GM23338 (cell line): ENCODE results near the gene OR8B12. TPM values are rescaled to one million over a fixed set of nuclear protein-coding genes. Genes with fewer than 3 reads are reported as not detected.

ENCODE experiments used
- ATAC-seq: fragments of 200-7000 bp; cut with Tn5 transposase; 3 replicates; pipeline ENCODE4 v1.9.1; 2020
- DNase-seq: peaks from one replicate; pipeline ENCODE4 v3.0.0-alpha.2; 2015; ENCODE audit warnings: low spot score
- H2AFZ ChIP-seq: fragments of 200-600 bp; sonication (generic); 2 replicates; pipeline ENCODE4 v1.8.0; 2016; ENCODE audit warnings: antibody characterized with exemption, mild to moderate bottlenecking, moderate library complexity
- H3F3A ChIP-seq: fragments of 200-600 bp; sonication (generic); replicated peaks from 2 replicates; pipeline ENCODE4 v1.8.0; 2017; ENCODE audit warnings: antibody characterized with exemption, mixed run types, low read depth
- H3K27ac ChIP-seq: fragments of 200-600 bp; sonication (generic); 2 replicates; pipeline ENCODE4 v1.6.1; 2016; ENCODE audit warnings: low read depth
- H3K27me3 ChIP-seq: fragments of 200-600 bp; sonication (generic); 2 replicates; pipeline ENCODE4 v1.8.0; 2016; ENCODE audit warnings: mild to moderate bottlenecking, mixed run types, moderate library complexity; ENCODE audit not compliant: insufficient read depth
- H3K36me3 ChIP-seq: fragments of 200-600 bp; sonication (generic); 2 replicates; pipeline ENCODE4 v1.8.0; 2016; ENCODE audit warnings: mild to moderate bottlenecking; ENCODE audit not compliant: insufficient read depth
- H3K4me1 ChIP-seq: fragments of 200-600 bp; sonication (generic); 2 replicates; pipeline ENCODE4 v1.8.0; 2016; ENCODE audit warnings: mild to moderate bottlenecking, moderate library complexity; ENCODE audit not compliant: insufficient read depth
- H3K4me2 ChIP-seq: fragments of 200-600 bp; sonication (generic); 2 replicates; pipeline ENCODE4 v1.7.1; 2017; ENCODE audit warnings: mixed run types
- H3K4me3 ChIP-seq: fragments of 200-600 bp; sonication (generic); 2 replicates; pipeline ENCODE4 v1.6.1; 2016; ENCODE audit warnings: mixed run types
- H3K79me2 ChIP-seq: fragments of 200-600 bp; sonication (generic); replicated peaks from 2 replicates; pipeline ENCODE4 v1.8.0; 2017; ENCODE audit warnings: mild to moderate bottlenecking; ENCODE audit not compliant: insufficient read depth
- H3K9me2 ChIP-seq: fragments of 200-600 bp; sonication (generic); 2 replicates; pipeline ENCODE4 v1.8.0; 2017; ENCODE audit not compliant: insufficient read depth
- H4K20me1 ChIP-seq: fragments of 200-600 bp; sonication (generic); replicated peaks from 2 replicates; pipeline ENCODE4 v1.8.0; 2017; ENCODE audit warnings: mild to moderate bottlenecking; ENCODE audit not compliant: insufficient read depth
- H3K27ac Mint-ChIP-seq: 2 replicates; pipeline ENCODE4 v1.8.0; 2020; ENCODE audit warnings: inconsistent platforms, mild to moderate bottlenecking, moderate library complexity, mixed read lengths
- H3K27me3 Mint-ChIP-seq: 3 replicates; pipeline ENCODE4 v1.8.0; 2022; ENCODE audit warnings: low read depth, mild to moderate bottlenecking, moderate library complexity, mixed read lengths, inconsistent platforms; ENCODE audit not compliant: insufficient read depth, poor library complexity
- H3K36me3 Mint-ChIP-seq: 3 replicates; pipeline ENCODE4 v1.8.0; 2021; ENCODE audit warnings: low read depth, mild to moderate bottlenecking, inconsistent platforms, moderate library complexity, mixed read lengths
- H3K4me1 Mint-ChIP-seq: 3 replicates; pipeline ENCODE4 v1.8.0; 2020; ENCODE audit warnings: mild to moderate bottlenecking, inconsistent platforms, mixed read lengths
- H3K4me3 Mint-ChIP-seq: 3 replicates; pipeline ENCODE4 v1.8.0; 2021; ENCODE audit warnings: moderate library complexity, mild to moderate bottlenecking, inconsistent platforms, mixed read lengths
- H3K9me3 Mint-ChIP-seq: 3 replicates; pipeline ENCODE4 v1.8.0; 2020; ENCODE audit warnings: moderate library complexity, mild to moderate bottlenecking, inconsistent platforms, mixed read lengths
- ETS1 ChIP-seq: IDR thresholded peaks from 2 replicates; pipeline ENCODE4 v1.6.1; 2016; ENCODE audit warnings: antibody characterized with exemption
- EZH2 ChIP-seq: fragments of 200-600 bp; sonication (generic); IDR thresholded peaks from one replicate; pipeline ENCODE4 v1.8.0; 2017; ENCODE audit warnings: antibody characterized with exemption, mild to moderate bottlenecking, low read depth; ENCODE audit not compliant: unreplicated experiment
- POLR2AphosphoS5 ChIP-seq: IDR thresholded peaks from 2 replicates; pipeline ENCODE4 v1.6.1; 2016; ENCODE audit warnings: antibody characterized with exemption, low read depth
- ZNF331 ChIP-seq: fragments of 250-450 bp; sonication (Bioruptor Pico); IDR thresholded peaks from 2 replicates; pipeline ENCODE4 v1.5.0; 2020; ENCODE audit warnings: low read depth, mild to moderate bottlenecking, moderate library complexity
- ZNF462 ChIP-seq: fragments of 250-450 bp; sonication (Bioruptor Pico); IDR thresholded peaks from 2 replicates; pipeline ENCODE4 v1.5.0; 2020; ENCODE audit warnings: mild to moderate bottlenecking, moderate library complexity
- polyA plus RNA-seq: library from polyadenylated mRNA; unstranded; fragments of >200 nt; fragmentation: Nextera tagmentation; extraction: Ambion mirVana; gene quantifications from 2 replicates; pipeline ENCODE4 v1.2.1, GENCODE V29; 2016
- total RNA-seq: library from RNA; depleted of rRNA; stranded (reverse); fragments of >200 nt; shearing (Covaris generic); gene quantifications from 2 replicates; pipeline ENCODE4 v1.2.3, GENCODE V29; 2014

OR8B12 gene
- total and polyA plus RNA-seq, 2 experiments from 2014 or later, result not detected

GRCh38 chr11:124518989-124519451 is 24.4 kb downstream of the OR8B12 start:
- ATAC-seq (no peak), DNase-seq (peak; percentile 24)
- Histone ChIP-seq H3F3A (no peaks in the 10 kb centered on the region), H3K4me1 (no peaks in the 10 kb centered on the region), H3K27ac (no peak overlapping the region), H2AFZ (no peak overlapping the region), H3K27me3 (no peaks in the 10 kb centered on the region), H3K4me2 (no peak overlapping the region), H3K79me2 (no peaks in the 10 kb centered on the region), H3K36me3 (no peaks in the 10 kb centered on the region), H3K4me3 (no peak overlapping the region), H3K9me2 (no peaks in the 10 kb centered on the region), H4K20me1 (no peaks in the 10 kb centered on the region)
- Mint-ChIP-seq H3K27me3 (no peaks in the 10 kb centered on the region), H3K4me1 (no peaks in the 10 kb centered on the region), H3K27ac (no peak overlapping the region), H3K36me3 (no peaks in the 10 kb centered on the region), H3K4me3 (no peak overlapping the region), H3K9me3 (no peaks in the 10 kb centered on the region)
- no peak for TF ChIP-seq ZNF462 (CRISPR knock-in tag)
- TF ChIP-seq ZNF331 (CRISPR knock-in tag), result no peak
- TF ChIP-seq ETS1, result no peak

GRCh38 chr11:124517314-124517713 is 26.1 kb downstream of the OR8B12 start:
- H3K27ac Mint-ChIP-seq, result no peak overlapping the region
- Histone ChIP-seq H2AFZ (no peak overlapping the region), H3K36me3 (no peaks in the 10 kb centered on the region), H3K79me2 (no peaks in the 10 kb centered on the region), H3K4me2 (no peak overlapping the region), H4K20me1 (no peaks in the 10 kb centered on the region), H3K27ac (no peak overlapping the region), H3K27me3 (no peaks in the 10 kb centered on the region), H3K4me3 (no peak overlapping the region), H3K9me2 (no peaks in the 10 kb centered on the region), H3F3A (no peaks in the 10 kb centered on the region), H3K4me1 (no peaks in the 10 kb centered on the region)
- H3K36me3 Mint-ChIP-seq, result no peaks in the 10 kb centered on the region
- DNase-seq, result no peak
- H3K27me3 Mint-ChIP-seq, result no peaks in the 10 kb centered on the region
- no peaks in the 10 kb centered on the region for H3K9me3 Mint-ChIP-seq
- no peak for ATAC-seq
- H3K4me3 Mint-ChIP-seq, result no peak overlapping the region
- H3K4me1 Mint-ChIP-seq, result no peaks in the 10 kb centered on the region
- TF ChIP-seq POLR2AphosphoS5 (no peak), EZH2 (no peak), ZNF462 (CRISPR knock-in tag) (no peak)
